Measurements from ENCODE around the gene RALGPS1.

The RALGPS1 gene

GRCh38 chr9:127210851-127211730 lies 296.5 kb downstream of the RALGPS1 start:
- DNase-seq = peak in 1 of 2 experiments; percentile 10

DNA sequence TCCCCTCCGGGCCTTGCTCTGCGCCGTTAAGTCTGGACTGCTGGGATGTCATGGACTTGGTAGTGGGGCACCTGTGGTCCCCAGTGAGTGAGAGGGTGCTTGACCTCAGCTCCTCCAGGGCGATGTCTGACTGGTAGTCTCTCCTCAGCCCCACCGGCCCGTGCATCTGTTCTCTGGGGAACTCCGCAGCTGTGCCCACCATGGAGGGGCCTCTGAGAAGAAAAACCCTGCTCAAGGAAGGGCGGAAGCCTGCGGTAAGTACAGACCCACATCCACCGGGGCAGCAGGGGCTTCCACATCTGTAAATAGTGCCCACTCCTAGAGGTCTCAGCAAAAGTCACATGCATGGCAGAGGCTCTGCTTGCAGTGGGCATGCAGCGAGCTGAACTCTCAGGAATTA lies 297.4 kb downstream of the RALGPS1 start:
- DNase-seq = no peak

- DNase-seq = no peak
Observed at GRCh38 chr9:127212453-127212852, 297.9 kb downstream of the RALGPS1 start.

DNA sequence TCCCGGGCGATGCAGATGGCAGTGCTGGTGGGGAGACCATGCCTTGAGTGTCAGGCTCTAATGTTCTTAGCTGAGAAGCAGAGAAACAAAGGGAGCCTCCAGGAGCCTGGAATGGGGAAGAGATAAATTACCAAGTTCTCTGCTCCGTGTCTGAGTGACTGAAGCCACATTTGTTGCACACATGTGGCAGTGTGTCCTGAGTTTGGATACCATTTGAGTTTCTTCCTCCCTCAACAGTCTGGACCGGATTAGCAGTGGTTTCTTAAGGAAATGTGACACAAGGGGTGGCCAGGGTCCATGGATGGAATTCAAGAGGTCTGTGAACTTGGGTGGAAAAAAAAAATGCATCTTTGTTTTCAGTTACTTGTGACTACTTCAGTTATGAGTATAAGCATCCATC lies 299.3 kb downstream of the RALGPS1 start:
- no peak for DNase-seq

DNA sequence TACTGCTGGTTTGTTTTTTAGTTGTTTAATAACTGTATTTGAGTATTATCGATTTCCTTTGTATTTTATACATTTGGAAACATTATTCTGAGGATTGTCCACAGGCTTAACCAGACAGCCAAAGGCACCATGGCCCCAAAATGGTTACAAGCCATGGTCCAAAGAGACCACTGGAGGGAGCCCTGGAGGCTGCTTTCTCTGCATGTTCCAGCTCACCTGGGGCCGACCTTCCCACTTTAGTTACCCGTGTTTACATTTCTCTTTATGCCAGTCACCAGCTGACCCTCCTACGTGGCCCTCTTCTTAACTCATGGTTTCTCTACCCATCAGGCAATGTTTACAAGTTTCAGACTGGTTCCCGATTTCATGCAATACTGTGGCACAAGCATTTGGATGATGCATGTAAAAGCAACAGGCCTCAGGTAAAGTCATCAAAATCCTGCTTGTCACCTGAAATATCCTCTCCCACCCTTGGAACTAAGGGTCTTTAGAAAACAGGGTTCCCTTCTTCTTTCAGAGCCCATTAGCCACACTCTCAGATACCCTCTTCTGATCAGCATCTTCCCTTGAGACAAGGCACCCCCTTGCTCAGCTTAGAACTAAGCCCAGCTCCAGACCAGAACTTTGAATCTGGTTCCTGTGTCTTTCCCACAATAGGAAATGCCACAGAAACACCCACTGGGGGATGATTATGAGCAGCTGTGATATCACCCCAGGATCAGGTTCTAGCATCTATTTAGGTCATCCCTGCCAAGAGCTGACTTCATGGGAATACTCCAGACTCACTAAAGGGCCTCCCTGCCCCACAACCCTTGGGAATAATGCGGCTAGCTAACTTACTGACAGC lies 300.1 kb downstream of the RALGPS1 start:
- DNase-seq = peak; percentile 10 to 71

DNA sequence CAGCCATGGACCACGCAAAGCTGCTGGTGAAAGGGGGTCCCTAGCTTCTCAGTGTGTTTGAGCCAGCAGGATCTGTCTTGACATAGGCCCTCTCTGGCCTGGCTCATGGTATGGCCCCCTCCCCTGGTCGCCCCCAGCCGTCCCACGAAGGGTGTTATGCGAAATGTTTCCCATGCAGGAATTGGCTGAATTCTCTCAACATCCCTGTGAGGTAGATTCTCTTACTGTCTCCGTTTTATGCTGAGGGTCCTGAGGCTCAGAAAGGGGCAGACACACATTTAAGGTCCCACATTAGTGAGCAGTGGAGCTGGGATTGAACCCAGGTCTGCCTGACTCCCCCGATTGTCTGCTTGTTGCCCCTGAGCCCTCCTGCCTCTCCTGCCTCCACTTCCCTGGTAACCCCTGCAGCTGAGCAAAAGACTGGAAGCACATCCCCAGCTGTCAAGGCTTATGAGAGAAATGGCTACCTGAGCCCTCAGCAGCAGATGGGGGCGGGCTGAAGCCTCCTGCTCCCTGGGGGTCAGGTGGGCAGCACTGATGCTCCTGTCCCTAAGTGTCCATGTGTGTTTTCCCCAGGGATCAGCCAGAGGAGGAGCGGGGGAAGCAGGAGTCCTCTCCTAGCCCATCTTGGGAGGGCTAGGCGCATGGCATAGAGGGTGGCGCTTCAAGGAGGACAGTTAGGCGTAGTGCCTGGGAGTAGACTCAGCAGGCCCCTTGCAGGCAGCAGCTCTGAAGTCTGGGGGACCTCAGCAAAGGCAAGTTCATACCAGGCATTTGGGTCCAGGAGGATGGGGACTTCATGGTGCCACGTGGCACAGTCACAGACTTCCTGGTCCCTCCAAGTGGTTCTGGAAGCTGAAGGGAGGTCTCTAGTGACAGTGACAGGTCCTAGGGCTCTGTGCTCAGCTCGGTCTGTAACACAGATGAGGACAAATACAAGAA lies 301.0 kb downstream of the RALGPS1 start:
- DNase-seq = no peak

DNA sequence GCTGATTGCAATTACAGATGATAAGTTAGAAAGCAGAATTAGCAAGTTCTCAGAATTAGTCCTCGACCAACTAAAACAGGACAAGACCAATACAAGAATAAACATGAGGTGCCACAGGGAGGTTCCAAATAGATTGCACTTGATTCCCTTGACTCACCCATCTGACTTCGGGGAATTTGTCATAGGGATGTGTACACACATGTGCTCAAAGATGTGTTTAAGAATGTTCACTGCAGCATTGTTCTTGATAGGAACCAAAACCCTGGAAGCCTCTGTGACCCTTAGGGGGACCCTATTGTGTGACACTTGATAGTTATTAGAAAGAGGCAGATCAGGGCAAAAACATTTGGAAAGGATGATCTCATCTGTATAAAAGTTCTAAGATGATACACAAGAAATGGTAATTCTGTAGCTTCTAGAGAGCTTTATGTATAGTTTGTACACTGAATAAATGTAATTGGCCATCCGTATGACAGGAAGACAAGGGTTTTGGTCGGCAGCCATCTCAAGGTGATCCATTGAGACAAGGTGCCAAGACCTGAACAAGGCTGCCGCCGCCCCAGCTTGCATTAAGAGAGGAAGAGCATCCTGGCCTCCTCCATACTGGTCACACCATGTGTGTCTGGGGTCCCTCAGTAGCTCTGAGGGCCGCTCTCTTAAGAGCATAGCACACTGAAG lies 301.8 kb downstream of the RALGPS1 start:
- no peak for DNase-seq

GRCh38 chr9:127216888-127217217 lies 302.3 kb downstream of the RALGPS1 start:
- no peak for DNase-seq

GRCh38 chr9:127218818-127219217 lies 304.2 kb downstream of the RALGPS1 start:
- DNase-seq = no peak

GRCh38 chr9:127219520-127219919 lies 304.9 kb downstream of the RALGPS1 start:
- DNase-seq = no peak

DNA sequence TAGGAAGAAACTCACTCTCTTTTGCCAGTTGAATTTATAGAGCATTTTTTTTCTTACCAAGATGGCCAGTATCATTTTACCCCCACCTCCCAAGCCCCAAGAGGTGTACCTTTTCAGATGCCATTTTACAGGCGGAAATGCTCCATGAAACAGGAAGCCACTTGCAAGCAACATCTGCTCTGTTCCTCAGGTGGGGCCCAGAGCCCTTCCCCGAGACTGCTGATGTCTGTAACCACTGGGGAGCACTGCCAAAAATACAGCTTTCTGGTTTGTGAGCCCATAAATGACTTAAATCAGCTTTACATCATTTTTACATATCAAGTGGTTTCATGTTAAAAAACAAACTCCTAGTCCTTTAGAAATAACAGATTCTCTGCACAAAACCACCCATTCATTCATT lies 307.1 kb downstream of the RALGPS1 start:
- DNase-seq = no peak

- DNase-seq = no peak
Observed at GRCh38 chr9:127222388-127223095, 308.0 kb downstream of the RALGPS1 start.

GRCh38 chr9:127223266-127223665 lies 308.7 kb downstream of the RALGPS1 start:
- DNase-seq = no peak

DNA sequence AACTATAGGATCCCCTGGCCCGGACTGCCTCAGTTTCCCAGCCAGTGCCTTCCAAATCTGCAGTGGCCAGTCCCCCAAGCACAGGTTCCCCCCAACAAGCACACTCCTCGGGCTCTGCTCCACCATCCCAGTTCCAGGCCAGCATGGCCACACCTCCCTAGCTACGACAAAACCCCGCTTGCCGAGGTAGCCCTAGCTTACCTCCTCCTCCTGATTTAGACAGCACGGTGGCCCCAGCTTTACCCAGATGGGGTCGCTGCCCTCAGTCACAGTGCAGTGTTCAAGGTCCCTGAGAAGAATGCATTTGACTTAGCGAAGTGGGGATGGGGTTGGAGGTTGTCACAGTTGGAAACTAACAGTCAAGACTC lies 309.2 kb downstream of the RALGPS1 start:
- DNase-seq = no peak

- DNase-seq = peak; percentile 73 to 88
Observed at GRCh38 chr9:127224178-127224882, 309.7 kb downstream of the RALGPS1 start.

DNA sequence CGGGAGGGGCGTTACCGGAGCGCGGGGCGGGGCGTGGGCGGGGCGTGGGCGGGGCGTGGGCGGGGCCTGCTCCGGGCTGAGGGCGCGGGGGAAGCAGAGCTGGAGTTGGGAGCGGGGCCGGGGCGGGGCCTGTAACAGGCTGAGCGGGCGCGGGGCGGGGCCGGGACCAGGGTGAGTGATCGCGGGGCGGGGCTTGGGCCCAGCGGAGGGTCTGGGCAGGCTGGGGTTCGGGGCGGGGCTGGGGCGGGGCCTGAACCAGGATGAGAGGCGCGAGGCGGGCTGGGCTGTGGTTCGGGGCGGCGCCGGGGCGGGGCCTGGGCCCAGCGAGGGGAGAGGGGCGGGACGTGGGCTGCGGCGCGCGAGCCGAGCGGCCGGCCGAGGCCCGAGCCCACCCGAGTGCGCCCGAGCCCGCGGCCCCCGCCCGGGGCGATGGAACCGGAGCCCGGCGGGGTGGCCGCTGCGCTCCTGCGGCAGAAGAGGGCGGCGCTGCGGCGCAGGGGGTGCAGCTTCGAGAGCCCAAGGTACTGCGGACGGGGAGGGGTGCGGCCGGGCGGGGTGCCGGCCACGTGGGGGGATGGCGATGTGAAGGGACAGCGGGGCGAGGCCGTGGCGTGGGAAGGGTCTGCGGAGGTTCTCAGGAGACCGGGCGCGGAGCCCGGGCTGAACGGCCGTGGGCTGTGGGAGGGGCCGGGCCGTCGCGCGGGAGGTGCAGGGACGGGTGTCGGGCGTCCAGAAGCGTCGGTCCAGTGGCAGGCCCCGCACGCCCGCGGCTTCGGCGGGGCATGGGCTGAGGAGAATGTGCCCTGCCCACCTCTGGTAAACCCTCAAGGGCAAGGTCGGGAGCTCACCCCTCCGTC lies 310.5 kb downstream of the RALGPS1 start:
- peak; percentile 4 to 92 for DNase-seq

- DNase-seq = no peak
Observed at GRCh38 chr9:127225801-127226625, 311.4 kb downstream of the RALGPS1 start.

DNA sequence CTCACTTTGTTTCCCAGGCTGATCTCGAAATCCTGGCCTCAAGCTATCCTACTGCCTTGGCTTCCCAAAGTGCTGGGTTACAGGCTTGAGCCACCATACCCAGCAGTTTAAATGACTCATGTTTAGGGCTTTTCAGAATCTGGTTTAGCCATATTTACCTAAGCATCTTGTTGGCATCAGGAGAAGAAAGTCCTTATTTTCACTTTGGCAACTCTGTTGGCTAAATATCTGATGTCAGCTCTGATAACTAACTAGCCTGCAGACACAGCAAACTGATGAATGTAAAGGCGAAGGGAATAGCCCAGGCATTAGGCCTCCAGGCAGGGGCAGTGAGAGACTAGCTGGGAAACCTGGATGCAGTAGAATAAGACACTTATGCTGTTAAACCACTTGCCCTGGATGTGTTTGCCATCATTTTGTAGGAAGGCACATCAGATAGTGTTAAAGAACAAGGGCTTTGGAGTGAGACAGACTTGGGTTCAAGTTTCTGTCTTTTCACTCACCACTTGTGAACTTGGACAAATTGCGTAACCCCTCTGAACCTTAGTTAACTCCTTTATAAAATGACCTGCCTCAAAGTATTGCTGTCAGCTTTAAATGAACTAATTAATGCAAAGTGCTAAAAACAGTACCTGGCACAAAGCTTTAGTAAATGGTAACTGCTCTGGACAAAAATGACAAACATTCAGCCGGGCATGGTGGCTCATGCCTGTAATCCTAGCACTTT lies 315.3 kb downstream of the RALGPS1 start:
- DNase-seq = no peak
